ENCODE results near the gene SMCO2.

SMCO2 gene

GRCh38 chr12:27446436-27446835 is at the start of gene SMCO2:
TSS of gene SMCO2 (plus strand) at chr12:27446736. CDS start at chr12:27470632, 23,896 bp downstream.
- DNase-seq, result no peak

DNA sequence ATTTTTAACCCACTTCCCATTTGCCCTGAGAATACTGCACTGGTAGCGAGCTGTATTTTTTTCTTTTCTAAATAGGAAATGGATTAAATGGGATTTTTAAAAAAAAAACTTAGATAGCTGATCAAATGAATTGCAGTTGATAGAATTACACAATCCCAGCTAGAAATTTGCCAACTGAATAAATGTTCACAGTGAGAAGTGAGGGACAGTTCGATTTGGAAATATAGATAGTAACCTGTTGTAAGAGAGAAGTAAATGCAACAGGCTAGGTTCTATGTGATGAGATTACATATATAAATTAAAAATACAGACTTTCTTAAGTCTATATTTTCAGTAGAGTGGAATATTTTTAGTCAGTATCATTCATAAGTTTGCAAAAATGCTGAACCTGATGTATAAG is 48.1 kb upstream of the SMCO2 start:
- no peak for DNase-seq

GRCh38 chr12:27399074-27399473 is 47.5 kb upstream of the SMCO2 start:
- no peak for DNase-seq

DNA sequence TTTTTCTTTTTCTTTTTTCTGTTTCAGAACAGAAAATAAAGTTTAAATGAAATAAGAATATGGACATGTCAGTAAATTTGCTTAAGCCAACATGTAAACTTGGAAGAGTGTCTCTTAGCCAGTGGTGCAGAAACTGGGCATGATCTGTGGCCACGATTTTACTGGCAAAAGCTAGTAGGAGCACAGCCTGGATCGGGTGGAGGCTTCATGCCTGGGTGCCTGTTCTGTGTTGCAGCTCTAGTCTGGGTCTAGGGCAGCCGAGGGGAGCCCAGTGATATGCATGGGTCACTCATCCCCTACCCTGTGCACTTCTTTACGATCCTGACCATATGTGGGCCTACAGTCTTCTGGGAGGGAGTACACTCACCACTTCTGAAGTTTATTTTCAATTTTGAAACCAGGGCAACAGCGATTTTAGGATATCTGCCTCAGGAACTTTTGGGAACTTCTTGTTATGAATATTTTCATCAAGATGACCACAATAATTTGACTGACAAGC is 45.6 kb upstream of the SMCO2 start:
- no peak for DNase-seq

DNA sequence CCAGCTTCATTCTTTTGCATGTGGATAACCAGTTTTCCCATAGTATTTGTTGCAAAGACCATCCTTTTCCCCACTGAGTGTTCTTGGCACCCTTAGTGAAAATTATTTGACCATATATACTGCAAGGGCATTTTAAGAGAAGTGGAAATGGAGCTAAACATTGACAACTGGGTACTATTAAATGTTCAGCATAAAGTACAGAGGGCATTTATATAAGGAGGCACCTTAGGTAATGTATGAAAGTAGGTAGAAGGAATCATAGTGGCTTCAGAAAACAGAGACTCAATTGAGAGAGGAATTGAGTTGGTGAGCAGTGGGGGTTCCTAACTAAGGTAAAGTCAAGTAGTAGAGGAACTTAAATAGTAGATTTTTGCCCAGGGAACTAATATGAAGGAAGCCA is 34.5 kb upstream of the SMCO2 start:
- no peak for DNase-seq

DNA sequence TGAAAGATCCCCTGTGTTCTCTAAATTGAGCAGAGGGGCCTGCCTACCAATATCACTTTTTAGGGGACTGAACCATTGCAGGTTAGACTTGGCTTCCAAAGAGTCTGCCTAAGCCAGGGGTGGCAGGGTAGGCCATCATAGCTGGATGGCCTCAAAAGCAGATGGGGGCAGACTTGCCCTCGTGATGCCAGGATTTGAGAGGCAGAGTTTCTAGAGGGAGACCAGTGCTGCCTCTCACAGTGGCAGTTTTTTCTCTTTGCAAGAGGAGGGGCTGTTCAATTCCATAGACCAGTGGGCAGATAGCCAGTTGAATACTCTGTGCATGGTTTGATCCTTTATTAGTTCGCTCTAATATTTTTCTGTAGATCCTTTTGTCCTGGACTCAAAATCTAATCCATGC is 23.8 kb upstream of the SMCO2 start:
- no peak for DNase-seq

- DNase-seq, result no peak
These were observed 21.8 kb upstream of the SMCO2 start for GRCh38 chr12:27424631-27425230.

DNA sequence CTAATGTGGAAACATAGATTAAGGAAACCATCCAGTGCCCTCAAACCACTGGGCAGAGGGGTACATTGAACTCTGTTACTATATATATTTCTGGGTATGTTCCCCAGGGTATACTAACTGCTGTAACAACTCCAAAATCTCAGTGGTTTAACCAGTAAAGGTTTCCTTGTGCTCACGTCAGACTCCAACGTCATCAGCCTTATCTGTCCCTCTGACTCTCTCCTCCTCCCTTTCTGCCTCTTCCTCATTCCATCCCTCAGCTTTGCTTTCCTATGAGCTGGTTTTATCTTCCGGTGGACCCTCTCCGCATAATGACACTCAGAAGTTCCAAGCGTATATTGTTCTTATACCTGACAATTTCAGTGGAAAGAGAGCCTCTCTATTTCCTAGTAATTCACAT is 21.2 kb upstream of the SMCO2 start:
- no peak for DNase-seq

GRCh38 chr12:27426743-27427487 is 19.6 kb upstream of the SMCO2 start:
- DNase-seq, result no peak

GRCh38 chr12:27427824-27428223 is 18.7 kb upstream of the SMCO2 start:
- DNase-seq, result no peak

GRCh38 chr12:27428466-27428865 is 18.1 kb upstream of the SMCO2 start:
- no peak for DNase-seq

DNA sequence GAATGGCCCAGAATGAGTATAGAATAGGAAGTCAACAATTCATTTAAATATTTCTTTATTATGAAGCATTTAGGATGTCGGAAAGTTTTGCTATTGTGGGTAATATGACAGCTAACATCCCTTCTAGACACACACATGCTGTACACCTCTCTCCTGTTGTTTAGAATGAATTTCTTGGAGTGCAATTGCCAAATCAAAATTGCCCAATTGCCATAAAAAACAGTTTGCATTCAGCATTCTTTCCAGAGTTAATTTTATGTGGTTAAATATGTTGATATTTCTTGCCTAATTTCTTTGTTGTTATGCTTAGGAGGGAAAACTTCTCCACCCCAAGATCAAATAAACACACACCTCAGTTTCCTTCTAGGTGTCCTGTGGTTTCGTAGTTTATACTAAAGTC is 16.9 kb upstream of the SMCO2 start:
- DNase-seq, result no peak

GRCh38 chr12:27431185-27431584 is 15.4 kb upstream of the SMCO2 start:
- no peak for DNase-seq

- no peak for DNase-seq
These were observed 11.6 kb upstream of the SMCO2 start for GRCh38 chr12:27434673-27435565.

- no peak for DNase-seq
These were observed 10.5 kb upstream of the SMCO2 start for GRCh38 chr12:27436029-27436428.

GRCh38 chr12:27436768-27437167 is 9.8 kb upstream of the SMCO2 start:
- DNase-seq, result no peak

DNA sequence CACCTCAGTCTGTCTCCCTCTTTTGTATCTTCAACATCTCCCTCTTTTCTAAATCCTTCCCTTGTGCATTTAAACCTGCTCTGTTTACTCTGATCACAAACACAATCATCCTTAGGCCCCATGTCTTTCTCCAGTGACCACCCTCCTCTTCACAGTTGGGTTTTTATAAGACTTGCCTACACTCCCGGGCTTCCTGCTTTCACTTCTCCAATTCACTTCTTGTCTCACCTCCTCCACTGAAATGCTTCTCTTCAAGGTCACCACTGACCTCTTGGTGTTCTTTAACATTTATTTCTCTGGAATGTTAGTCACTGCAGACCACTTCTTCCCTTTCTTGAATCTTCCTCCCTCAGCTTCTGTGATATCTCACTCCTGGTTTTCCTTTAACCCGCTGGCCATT is 8.7 kb upstream of the SMCO2 start:
- no peak for DNase-seq

- DNase-seq, result no peak
These were observed 1.2 kb downstream of the SMCO2 start for GRCh38 chr12:27447761-27448160.

DNA sequence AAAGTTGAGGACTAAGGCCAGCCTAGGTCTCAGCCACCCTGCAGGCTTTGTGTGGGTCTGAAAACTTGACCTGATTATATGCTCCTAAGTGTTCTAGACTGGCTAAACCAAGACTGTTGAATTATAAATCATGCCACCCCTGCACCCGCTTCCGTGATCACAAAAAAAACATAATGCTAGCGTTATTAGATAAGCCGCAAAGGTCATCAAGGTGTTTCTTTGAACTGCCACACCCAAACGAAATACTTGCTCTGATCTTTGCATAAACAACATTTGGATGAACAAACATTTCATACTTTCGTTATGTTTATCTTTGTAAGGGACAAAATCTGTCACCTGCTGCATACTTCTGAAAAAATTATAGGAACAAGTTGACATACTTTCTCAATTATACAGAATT is 2.5 kb downstream of the SMCO2 start:
- no peak for DNase-seq

GRCh38 chr12:27449893-27450534 is 3.5 kb downstream of the SMCO2 start:
- DNase-seq, result no peak

GRCh38 chr12:27451036-27451825 is 4.7 kb downstream of the SMCO2 start:
- DNase-seq, result no peak

DNA sequence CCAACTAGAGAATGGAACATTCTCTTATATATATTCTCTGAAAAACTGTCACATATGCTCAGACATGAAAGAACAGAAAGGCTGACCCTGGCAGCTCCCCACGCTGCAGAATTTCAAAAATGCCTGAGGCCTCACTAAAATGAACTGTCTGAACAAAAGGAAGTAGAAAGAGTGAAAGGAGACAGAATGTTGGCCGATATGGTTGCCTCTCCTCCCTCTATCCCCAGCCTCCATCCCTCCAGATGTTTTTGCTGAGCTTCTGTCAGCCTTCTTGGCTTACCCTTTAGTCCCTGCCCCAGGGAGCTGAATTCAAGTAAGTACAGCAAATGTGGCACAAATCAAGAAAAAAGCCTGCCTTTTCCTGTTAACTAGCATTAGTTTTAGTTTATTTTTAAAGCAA is 6.9 kb downstream of the SMCO2 start:
- no peak for DNase-seq
